Measurements from ENCODE around the gene TAS2R39.
"Not testable (repeated sequence)": the region's sequence is repeated elsewhere in the genome, so short reads cannot be mapped to it uniquely, and the experiment has no call there.

TAS2R39 gene

DNA sequence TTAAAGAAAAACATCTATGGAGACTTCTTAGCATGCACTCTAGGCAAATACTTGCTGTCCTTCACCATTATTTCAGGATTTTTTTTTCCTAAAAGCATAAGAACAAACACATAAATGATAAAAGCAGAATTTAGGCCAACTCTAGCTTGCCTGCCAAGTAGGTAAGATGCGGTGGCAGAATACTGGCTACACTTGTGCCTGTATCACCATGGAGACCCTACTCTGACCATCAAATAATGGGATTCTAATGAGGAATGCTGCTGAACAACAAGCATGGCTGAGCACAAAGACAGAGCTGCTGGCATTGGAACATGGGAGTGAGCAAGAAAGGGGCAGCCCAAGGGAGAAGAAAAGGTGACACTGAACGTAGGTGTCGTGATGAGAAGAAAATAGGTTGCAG is 20.2 kb downstream of the TAS2R39 start:
- Histone ChIP-seq H3K4me1 (ENCODE audit: insufficient read depth, low read length, severe bottlenecking) (no peaks in the 10 kb centered on the region), H3K36me3 (ENCODE audit: insufficient read depth, low read length) (no peaks in the 10 kb centered on the region), H3K79me2 (ENCODE audit: insufficient read depth, low read length) (no peaks in the 10 kb centered on the region), H3F3A (ENCODE audit: insufficient read depth, low read length) (no peaks in the 10 kb centered on the region), H4K20me1 (ENCODE audit: insufficient read depth, low read length) (no peaks in the 10 kb centered on the region), H2AFZ (ENCODE audit: low read length) (no peak overlapping the region), H3K9ac (ENCODE audit: low read length) (no peak overlapping the region), H3K9me2 (ENCODE audit: low read depth, low read length) (no peaks in the 10 kb centered on the region), H3K4me3 (ENCODE audit: low read depth, low read length, poor library complexity, severe bottlenecking) (no peak overlapping the region), H3K4me2 (ENCODE audit: low read length) (no peak overlapping the region), H3K9me3 (ENCODE audit: low read length) (no peaks in the 10 kb centered on the region), H3K27ac (ENCODE audit: low read depth, low read length, poor library complexity, severe bottlenecking) (no peak overlapping the region), H3K27me3 (ENCODE audit: insufficient read depth, low read length) (no peaks in the 10 kb centered on the region; the same call in 1 of the 2 replicates)
- TF ChIP-seq, protein P1, sequence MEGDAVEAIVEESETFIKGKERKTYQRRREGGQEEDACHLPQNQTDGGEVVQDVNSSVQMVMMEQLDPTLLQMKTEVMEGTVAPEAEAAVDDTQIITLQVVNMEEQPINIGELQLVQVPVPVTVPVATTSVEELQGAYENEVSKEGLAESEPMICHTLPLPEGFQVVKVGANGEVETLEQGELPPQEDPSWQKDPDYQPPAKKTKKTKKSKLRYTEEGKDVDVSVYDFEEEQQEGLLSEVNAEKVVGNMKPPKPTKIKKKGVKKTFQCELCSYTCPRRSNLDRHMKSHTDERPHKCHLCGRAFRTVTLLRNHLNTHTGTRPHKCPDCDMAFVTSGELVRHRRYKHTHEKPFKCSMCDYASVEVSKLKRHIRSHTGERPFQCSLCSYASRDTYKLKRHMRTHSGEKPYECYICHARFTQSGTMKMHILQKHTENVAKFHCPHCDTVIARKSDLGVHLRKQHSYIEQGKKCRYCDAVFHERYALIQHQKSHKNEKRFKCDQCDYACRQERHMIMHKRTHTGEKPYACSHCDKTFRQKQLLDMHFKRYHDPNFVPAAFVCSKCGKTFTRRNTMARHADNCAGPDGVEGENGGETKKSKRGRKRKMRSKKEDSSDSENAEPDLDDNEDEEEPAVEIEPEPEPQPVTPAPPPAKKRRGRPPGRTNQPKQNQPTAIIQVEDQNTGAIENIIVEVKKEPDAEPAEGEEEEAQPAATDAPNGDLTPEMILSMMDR (IDR thresholded peaks at IDR 0.05; ENCODE audit: low read length), result no peak
- TF ChIP-seq EZH2 (IDR thresholded peaks at IDR 0.05; ENCODE audit: borderline replicate concordance, low read length), result no peak

DNA sequence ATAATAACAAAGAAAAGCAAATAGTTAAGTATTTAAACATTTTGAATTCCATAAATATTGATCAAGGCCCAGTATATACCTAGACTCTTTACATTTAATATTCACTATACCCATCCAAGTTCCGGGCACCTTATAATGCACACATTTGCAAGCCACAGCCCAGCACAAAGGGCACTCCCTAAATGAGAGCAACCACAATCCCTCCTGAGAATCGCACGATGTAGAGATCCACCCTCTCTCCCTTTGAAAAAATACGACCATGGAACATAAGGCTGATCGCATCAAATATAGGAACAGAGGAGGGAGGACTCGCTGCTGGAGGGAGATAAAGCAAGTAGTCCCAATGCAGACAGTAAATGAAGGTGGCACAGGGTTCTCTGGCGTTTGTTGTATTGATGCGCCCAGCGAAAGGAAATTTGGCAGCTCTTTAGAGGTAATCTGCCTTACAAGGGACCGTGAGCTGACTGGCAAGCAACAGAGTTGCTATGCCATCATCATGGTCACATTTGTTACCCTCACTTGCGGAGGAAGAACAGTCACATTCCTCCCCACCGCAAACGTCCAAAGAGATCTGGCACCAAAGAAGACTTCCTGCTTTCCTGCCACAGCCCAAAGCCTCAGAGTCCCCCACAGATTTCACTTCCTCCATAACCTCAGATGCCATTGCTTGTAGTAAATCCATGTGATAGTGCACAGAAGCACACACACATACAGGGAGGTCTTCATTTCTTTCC is 22.5 kb downstream of the TAS2R39 start:
- Histone ChIP-seq H3K79me2 (ENCODE audit: insufficient read depth, low read length) (no peaks in the 10 kb centered on the region), H3K27me3 (ENCODE audit: insufficient read depth, low read length) (no peaks in the 10 kb centered on the region; the same call in 1 of the 2 replicates), H3K27ac (ENCODE audit: low read depth, low read length, poor library complexity, severe bottlenecking) (no peak overlapping the region), H2AFZ (ENCODE audit: low read length) (no peak overlapping the region), H3K4me1 (ENCODE audit: insufficient read depth, low read length, severe bottlenecking) (no peaks in the 10 kb centered on the region), H4K20me1 (ENCODE audit: insufficient read depth, low read length) (no peaks in the 10 kb centered on the region), H3K9ac (ENCODE audit: low read length) (no peak overlapping the region), H3K36me3 (ENCODE audit: insufficient read depth, low read length) (no peaks in the 10 kb centered on the region), H3K9me3 (ENCODE audit: low read length) (no peaks in the 10 kb centered on the region), H3F3A (ENCODE audit: insufficient read depth, low read length) (no peaks in the 10 kb centered on the region), H3K9me2 (ENCODE audit: low read depth, low read length) (no peaks in the 10 kb centered on the region), H3K4me3 (ENCODE audit: low read depth, low read length, poor library complexity, severe bottlenecking) (no peak overlapping the region), H3K4me2 (ENCODE audit: low read length) (no peak overlapping the region)
- TF ChIP-seq, protein P1 (IDR thresholded peaks at IDR 0.05; ENCODE audit: low read length), result no peak
- TF ChIP-seq EZH2 (IDR thresholded peaks at IDR 0.05; ENCODE audit: borderline replicate concordance, low read length), result no peak

DNA sequence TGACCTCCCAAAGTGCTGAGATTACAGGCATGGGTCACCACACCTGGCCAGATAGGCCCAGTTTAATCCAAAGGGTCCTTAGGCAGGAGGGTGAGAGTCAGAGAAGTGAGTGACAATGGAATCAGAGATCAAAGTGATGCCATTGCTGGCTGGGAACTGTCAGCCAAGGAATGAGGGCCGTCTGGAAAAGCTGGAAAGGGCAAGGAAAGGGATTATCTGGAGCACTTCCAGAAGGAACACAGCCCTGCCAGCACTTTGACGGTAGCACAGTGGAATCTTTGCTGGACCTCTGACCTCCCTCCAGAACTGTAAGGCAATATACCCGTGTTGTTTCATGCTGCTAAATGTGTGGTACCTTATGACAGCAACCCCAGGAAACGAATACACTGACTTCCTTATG is 27.3 kb downstream of the TAS2R39 start:
- no peaks in the 10 kb centered on the region for H3K9me2 ChIP-seq (ENCODE audit: low read depth, low read length)
- no peaks in the 10 kb centered on the region for H3K36me3 ChIP-seq (ENCODE audit: insufficient read depth, low read length)
- H2AFZ ChIP-seq (ENCODE audit: low read length), result no peak overlapping the region
- no peak overlapping the region for H3K4me2 ChIP-seq (ENCODE audit: low read length)
- H3K79me2 ChIP-seq (ENCODE audit: insufficient read depth, low read length), result no peaks in the 10 kb centered on the region
- no peak for TF ChIP-seq EZH2 (IDR thresholded peaks at IDR 0.05; ENCODE audit: borderline replicate concordance, low read length)
- TF ChIP-seq, protein P1 (IDR thresholded peaks at IDR 0.05; ENCODE audit: low read length), result no peak
- no peak overlapping the region for H3K9ac ChIP-seq (ENCODE audit: low read length)
- no peaks in the 10 kb centered on the region for H3F3A ChIP-seq (ENCODE audit: insufficient read depth, low read length)
- no peaks in the 10 kb centered on the region for H3K27me3 ChIP-seq (ENCODE audit: insufficient read depth, low read length)
- H3K4me3 ChIP-seq (ENCODE audit: low read depth, low read length, poor library complexity, severe bottlenecking), result no peak overlapping the region
- no peak overlapping the region for H3K27ac ChIP-seq (ENCODE audit: low read depth, low read length, poor library complexity, severe bottlenecking)
- H3K4me1 ChIP-seq (ENCODE audit: insufficient read depth, low read length, severe bottlenecking), result no peaks in the 10 kb centered on the region
- no peaks in the 10 kb centered on the region for H3K9me3 ChIP-seq (ENCODE audit: low read length)
- H4K20me1 ChIP-seq (ENCODE audit: insufficient read depth, low read length), result no peaks in the 10 kb centered on the region

- H3K27ac ChIP-seq (ENCODE audit: low read depth, low read length, poor library complexity, severe bottlenecking); H3K9ac ChIP-seq (ENCODE audit: low read length); H3K36me3 ChIP-seq (ENCODE audit: insufficient read depth, low read length); H3K9me2 ChIP-seq (ENCODE audit: low read depth, low read length); H3K27me3 ChIP-seq (ENCODE audit: insufficient read depth, low read length); H3F3A ChIP-seq (ENCODE audit: insufficient read depth, low read length); H3K4me2 ChIP-seq (ENCODE audit: low read length); H2AFZ ChIP-seq (ENCODE audit: low read length); H3K4me1 ChIP-seq (ENCODE audit: insufficient read depth, low read length, severe bottlenecking); H3K79me2 ChIP-seq (ENCODE audit: insufficient read depth, low read length); H4K20me1 ChIP-seq (ENCODE audit: insufficient read depth, low read length); H3K9me3 ChIP-seq (ENCODE audit: low read length); H3K4me3 ChIP-seq (ENCODE audit: low read depth, low read length, poor library complexity, severe bottlenecking): not testable (repeated sequence)
These were observed 30.3 kb downstream of the TAS2R39 start for GRCh38 chr7:143213478-143213877.

Data from OCI-LY1 (cell line).